ENCODE measurements around the gene CGB5. TPM values are rescaled to one million over a fixed set of nuclear protein-coding genes. Genes with fewer than 3 reads are reported as not detected.

The CGB5 gene
- total and polyA plus RNA-seq, 2 experiments from 2014 or later, result not detected

DNA sequence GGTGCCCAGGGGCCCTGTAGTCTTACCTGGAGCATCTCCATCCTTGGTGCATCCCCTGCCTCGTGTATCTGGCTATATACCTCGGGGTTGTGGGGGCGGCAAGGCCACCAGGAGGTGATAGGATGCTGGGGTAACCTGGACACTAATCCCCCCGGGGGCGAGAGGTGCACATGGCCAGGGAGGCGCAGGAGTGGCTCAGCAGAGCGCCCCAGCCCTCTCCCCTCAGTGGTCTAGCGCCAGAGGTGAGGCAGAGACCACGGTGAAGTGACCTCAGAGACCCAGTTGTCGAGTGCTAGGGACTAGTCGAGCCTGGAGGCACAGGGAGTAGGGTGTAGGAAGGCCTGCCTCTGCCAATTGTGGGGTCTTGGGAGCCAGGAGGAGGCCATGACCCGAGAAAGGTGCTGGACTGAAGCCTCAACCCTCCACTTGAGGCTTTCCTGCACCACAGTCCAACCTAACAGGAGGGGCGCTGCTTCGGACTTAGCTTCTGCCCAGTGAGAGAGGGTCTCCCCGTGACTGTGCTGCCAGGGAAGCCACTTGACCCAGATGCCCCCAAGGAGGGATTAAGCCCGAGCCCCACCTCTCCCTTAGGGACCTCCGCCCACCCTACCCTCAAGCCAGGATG is 26.5 kb upstream of the CGB5 start, which contains the start of gene LHB:
Gene LHB (minus strand): TSS at position 51 of the 625 bp plus-strand sequence. CDS start 10 bp downstream, at position 41.
- ATAC-seq, result no peak; the same call in 2 of the 3 replicates
- 0 out of 2 replicates have a peak, but pooled peaks cover 3% of the 10 kb centered on the region for H3F3A ChIP-seq (replicated peaks; ENCODE audit: low read depth)

More for the DNA sequence above, 26.5 kb upstream of the CGB5 start, which contains the start of gene LHB:
- no peak within 1 kb of the TSS for H3K27ac Mint-ChIP-seq
- no peaks in the 10 kb centered on the region for H3K79me2 ChIP-seq (replicated peaks; ENCODE audit: insufficient read depth)
- peaks cover 35% of the 10 kb centered on the region for H3K27me3 ChIP-seq (ENCODE audit: insufficient read depth)
- TF ChIP-seq, protein P1, sequence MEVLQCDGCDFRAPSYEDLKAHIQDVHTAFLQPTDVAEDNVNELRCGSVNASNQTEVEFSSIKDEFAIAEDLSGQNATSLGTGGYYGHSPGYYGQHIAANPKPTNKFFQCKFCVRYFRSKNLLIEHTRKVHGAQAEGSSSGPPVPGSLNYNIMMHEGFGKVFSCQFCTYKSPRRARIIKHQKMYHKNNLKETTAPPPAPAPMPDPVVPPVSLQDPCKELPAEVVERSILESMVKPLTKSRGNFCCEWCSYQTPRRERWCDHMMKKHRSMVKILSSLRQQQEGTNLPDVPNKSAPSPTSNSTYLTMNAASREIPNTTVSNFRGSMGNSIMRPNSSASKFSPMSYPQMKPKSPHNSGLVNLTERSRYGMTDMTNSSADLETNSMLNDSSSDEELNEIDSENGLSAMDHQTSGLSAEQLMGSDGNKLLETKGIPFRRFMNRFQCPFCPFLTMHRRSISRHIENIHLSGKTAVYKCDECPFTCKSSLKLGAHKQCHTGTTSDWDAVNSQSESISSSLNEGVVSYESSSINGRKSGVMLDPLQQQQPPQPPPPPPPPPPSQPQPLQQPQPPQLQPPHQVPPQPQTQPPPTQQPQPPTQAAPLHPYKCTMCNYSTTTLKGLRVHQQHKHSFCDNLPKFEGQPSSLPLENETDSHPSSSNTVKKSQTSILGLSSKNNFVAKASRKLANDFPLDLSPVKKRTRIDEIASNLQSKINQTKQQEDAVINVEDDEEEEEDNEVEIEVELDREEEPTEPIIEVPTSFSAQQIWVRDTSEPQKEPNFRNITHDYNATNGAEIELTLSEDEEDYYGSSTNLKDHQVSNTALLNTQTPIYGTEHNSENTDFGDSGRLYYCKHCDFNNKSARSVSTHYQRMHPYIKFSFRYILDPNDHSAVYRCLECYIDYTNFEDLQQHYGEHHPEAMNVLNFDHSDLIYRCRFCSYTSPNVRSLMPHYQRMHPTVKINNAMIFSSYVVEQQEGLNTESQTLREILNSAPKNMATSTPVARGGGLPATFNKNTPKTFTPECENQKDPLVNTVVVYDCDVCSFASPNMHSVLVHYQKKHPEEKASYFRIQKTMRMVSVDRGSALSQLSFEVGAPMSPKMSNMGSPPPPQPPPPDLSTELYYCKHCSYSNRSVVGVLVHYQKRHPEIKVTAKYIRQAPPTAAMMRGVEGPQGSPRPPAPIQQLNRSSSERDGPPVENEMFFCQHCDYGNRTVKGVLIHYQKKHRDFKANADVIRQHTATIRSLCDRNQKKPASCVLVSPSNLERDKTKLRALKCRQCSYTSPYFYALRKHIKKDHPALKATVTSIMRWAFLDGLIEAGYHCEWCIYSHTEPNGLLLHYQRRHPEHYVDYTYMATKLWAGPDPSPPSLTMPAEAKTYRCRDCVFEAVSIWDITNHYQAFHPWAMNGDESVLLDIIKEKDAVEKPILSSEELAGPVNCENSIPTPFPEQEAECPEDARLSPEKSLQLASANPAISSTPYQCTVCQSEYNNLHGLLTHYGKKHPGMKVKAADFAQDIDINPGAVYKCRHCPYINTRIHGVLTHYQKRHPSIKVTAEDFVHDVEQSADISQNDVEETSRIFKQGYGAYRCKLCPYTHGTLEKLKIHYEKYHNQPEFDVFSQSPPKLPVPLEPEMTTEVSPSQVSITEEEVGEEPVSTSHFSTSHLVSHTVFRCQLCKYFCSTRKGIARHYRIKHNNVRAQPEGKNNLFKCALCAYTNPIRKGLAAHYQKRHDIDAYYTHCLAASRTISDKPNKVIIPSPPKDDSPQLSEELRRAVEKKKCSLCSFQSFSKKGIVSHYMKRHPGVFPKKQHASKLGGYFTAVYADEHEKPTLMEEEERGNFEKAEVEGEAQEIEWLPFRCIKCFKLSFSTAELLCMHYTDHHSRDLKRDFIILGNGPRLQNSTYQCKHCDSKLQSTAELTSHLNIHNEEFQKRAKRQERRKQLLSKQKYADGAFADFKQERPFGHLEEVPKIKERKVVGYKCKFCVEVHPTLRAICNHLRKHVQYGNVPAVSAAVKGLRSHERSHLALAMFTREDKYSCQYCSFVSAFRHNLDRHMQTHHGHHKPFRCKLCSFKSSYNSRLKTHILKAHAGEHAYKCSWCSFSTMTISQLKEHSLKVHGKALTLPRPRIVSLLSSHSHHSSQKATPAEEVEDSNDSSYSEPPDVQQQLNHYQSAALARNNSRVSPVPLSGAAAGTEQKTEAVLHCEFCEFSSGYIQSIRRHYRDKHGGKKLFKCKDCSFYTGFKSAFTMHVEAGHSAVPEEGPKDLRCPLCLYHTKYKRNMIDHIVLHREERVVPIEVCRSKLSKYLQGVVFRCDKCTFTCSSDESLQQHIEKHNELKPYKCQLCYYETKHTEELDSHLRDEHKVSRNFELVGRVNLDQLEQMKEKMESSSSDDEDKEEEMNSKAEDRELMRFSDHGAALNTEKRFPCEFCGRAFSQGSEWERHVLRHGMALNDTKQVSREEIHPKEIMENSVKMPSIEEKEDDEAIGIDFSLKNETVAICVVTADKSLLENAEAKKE (CRISPR knock-in tag; IDR thresholded peaks at IDR 0.05), result no peak
- peak in 1 of 2 experiments; percentile 17; a peak in 3 of 4 replicates for TF ChIP-seq CTCF (conservative IDR thresholded peaks at IDR 0.05; ENCODE audit: low read depth in 2 of 2)
- peak within 1 kb of the TSS; percentile 92 for H3K4me2 ChIP-seq
- peaks cover 22% of the 10 kb centered on the region for H3K4me1 Mint-ChIP-seq
- no peaks in the 10 kb centered on the region for H3K36me3 ChIP-seq (ENCODE audit: insufficient read depth)
- H3K36me3 Mint-ChIP-seq (ENCODE audit: low read depth), result peaks cover 31% of the 10 kb centered on the region
- no peak within 1 kb of the TSS for H3K27ac ChIP-seq (ENCODE audit: low read depth)
- peaks cover 19% of the 10 kb centered on the region; the same call in 1 of the 2 replicates for H3K4me1 ChIP-seq (ENCODE audit: insufficient read depth)
- peak within 1 kb of the TSS; percentile 64 for H3K4me3 ChIP-seq
- H2AFZ ChIP-seq, result no peak within 1 kb of the TSS
- peak within 1 kb of the TSS; percentile 63 for H3K4me3 Mint-ChIP-seq
- peaks cover 3% of the 10 kb centered on the region; the same call in 1 of the 3 replicates for H3K9me3 Mint-ChIP-seq
- H3K27me3 Mint-ChIP-seq (ENCODE audit: insufficient read depth, low read depth, poor library complexity), result peaks cover 30% of the 10 kb centered on the region
- no peaks in the 10 kb centered on the region; the same call in 1 of the 2 replicates for H4K20me1 ChIP-seq (replicated peaks; ENCODE audit: insufficient read depth)
- H3K9me2 ChIP-seq (ENCODE audit: insufficient read depth), result no peaks in the 10 kb centered on the region
- DNase-seq (ENCODE audit: low spot score), result peak; percentile 63

Measured in GM23338 (cell line).